Astrocyte (in vitro differentiated cells and primary cell): ENCODE results near the gene SPPL2B. TPM values are rescaled to one million over a fixed set of nuclear protein-coding genes. Genes with fewer than 3 reads are reported as not detected.

Experiments
- DNase-seq: peaks from one replicate; pipeline ENCODE4 v3.0.0-alpha.2; 2010; ENCODE audit warnings: low read depth
- FAIRE-seq: peaks from 2 replicates; lab custom pipeline; 2011; peaks lifted over from hg19 to GRCh38; lab: Jason Lieb, UNC
- H2AFZ ChIP-seq: 2 replicates; pipeline ENCODE4 v1.6.0; 2012; ENCODE audit warnings: low read depth, low read length, inconsistent platforms
- H3K27ac ChIP-seq: 2 replicates; pipeline ENCODE4 v1.5.1; 2011; ENCODE audit warnings: low read depth, low read length, inconsistent platforms
- H3K27me3 ChIP-seq: 2 replicates; pipeline ENCODE4 v1.6.0; 2011; ENCODE audit warnings: low read length, inconsistent platforms; ENCODE audit not compliant: insufficient read depth
- H3K36me3 ChIP-seq: 2 replicates; pipeline ENCODE4 v1.5.1; 2011; ENCODE audit warnings: low read length, inconsistent platforms; ENCODE audit not compliant: insufficient read depth
- H3K4me1 ChIP-seq: 2 replicates; pipeline ENCODE4 v1.5.1; 2011; ENCODE audit warnings: low read length, inconsistent platforms; ENCODE audit not compliant: insufficient read depth
- H3K4me2 ChIP-seq: 2 replicates; pipeline ENCODE4 v1.6.0; 2012; ENCODE audit warnings: low read length, inconsistent platforms
- H3K4me3 ChIP-seq: 2 replicates; pipeline ENCODE4 v1.5.1; 2011; ENCODE audit warnings: low read depth, mild to moderate bottlenecking, low read length, inconsistent platforms; ENCODE audit not compliant: insufficient read depth
- H3K79me2 ChIP-seq: 2 replicates; pipeline ENCODE4 v1.6.0; 2012; ENCODE audit warnings: mild to moderate bottlenecking, low read length, inconsistent platforms; ENCODE audit not compliant: insufficient read depth
- H3K9ac ChIP-seq: 2 replicates; pipeline ENCODE4 v1.6.0; 2012; ENCODE audit warnings: mild to moderate bottlenecking, low read length, inconsistent platforms
- H3K9me3 ChIP-seq: 2 replicates; pipeline ENCODE4 v1.5.1; 2012; ENCODE audit warnings: low read depth, mild to moderate bottlenecking, low read length, inconsistent platforms; ENCODE audit not compliant: insufficient read depth
- H4K20me1 ChIP-seq: 2 replicates; pipeline ENCODE4 v1.6.0; 2012; ENCODE audit warnings: low read length, inconsistent platforms; ENCODE audit not compliant: insufficient read depth
- H3K27ac Mint-ChIP-seq: one replicate; pipeline ENCODE4 v1.8.0; 2021; ENCODE audit warnings: mild to moderate bottlenecking, mixed read lengths; ENCODE audit not compliant: unreplicated experiment
- H3K27me3 Mint-ChIP-seq: one replicate; pipeline ENCODE4 v1.8.0; 2021; ENCODE audit warnings: low read depth, mixed read lengths; ENCODE audit not compliant: unreplicated experiment
- H3K36me3 Mint-ChIP-seq: one replicate; pipeline ENCODE4 v1.8.0; 2021; ENCODE audit warnings: low read depth, mixed read lengths; ENCODE audit not compliant: unreplicated experiment
- H3K4me1 Mint-ChIP-seq: one replicate; pipeline ENCODE4 v1.8.0; 2021; ENCODE audit warnings: low read depth, mixed read lengths; ENCODE audit not compliant: unreplicated experiment
- H3K4me3 Mint-ChIP-seq: one replicate; pipeline ENCODE4 v1.8.0; 2021; ENCODE audit warnings: mild to moderate bottlenecking, moderate library complexity, mixed read lengths; ENCODE audit not compliant: unreplicated experiment
- H3K9me3 Mint-ChIP-seq: one replicate; pipeline ENCODE4 v1.8.0; 2021; ENCODE audit warnings: mild to moderate bottlenecking, mixed read lengths; ENCODE audit not compliant: unreplicated experiment
- EZH2 ChIP-seq: IDR thresholded peaks from 2 replicates; pipeline ENCODE4 v1.6.1; 2012; ENCODE audit warnings: mild to moderate bottlenecking, low read length, inconsistent platforms; ENCODE audit not compliant: insufficient read depth
- total RNA-seq: library from RNA; stranded (reverse); gene quantifications from 2 replicates; pipeline ENCODE4 v1.2.1, GENCODE V29; 2021
- TF ChIP-seq, protein P1 (sequence below): IDR thresholded peaks from 2 replicates; pipeline ENCODE4 v1.5.1; 2011; ENCODE audit warnings: low read depth, mild to moderate bottlenecking, inconsistent platforms, low read length, moderate library complexity; ENCODE audit not compliant: insufficient read depth

The SPPL2B gene
- total RNA-seq, 1 donor from 2014 or later = 55.4 TPM

DNA sequence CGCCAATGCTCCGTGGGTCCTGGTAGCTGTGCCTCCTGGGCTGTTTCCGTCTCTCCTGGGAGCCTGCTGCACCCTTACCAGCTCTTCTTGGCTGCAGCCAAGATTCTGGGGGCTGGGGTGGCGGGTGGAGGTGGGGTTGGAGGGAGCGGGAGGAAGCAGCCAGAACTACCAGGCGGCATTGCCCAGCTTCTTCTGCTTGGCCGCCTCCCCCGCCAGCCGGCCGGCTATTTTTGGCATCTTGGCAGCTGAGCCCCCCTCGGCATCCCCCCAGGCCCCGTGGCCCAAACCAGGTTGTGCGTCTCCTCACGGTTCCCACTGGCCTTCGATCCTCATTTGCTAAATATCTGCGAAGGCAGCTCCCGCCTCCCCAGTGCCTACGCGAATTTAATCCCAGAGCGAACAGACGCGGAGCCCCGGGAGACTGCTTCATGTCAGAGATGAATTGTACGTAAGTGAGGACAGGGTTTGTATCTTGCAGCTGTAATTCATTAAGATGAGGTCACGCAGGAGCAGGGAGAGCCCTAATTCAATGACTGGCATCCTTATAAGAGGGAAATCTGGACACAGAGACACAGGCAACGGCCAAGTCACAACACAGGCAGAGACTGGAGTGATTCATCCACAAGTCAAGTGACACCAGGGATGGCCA lies 33.7 kb upstream of the SPPL2B start:
- peak overlapping the region; percentile 32 for H2AFZ ChIP-seq
- Mint-ChIP-seq H3K27me3 (peaks cover 32% of the 10 kb centered on the region), H3K4me3 (no peak overlapping the region), H3K4me1 (no peaks in the 10 kb centered on the region), H3K27ac (no peak overlapping the region), H3K36me3 (no peaks in the 10 kb centered on the region), H3K9me3 (no peaks in the 10 kb centered on the region)
- no peak overlapping the region for H3K9ac ChIP-seq
- H3K27me3 ChIP-seq = peaks cover 35% of the 10 kb centered on the region
- no peaks in the 10 kb centered on the region for H3K9me3 ChIP-seq
- H3K27ac ChIP-seq = no peak overlapping the region
- H3K4me2 ChIP-seq = peak overlapping the region; percentile 77
- FAIRE-seq (no peak), DNase-seq (peak; percentile 47)
- H3K4me1 ChIP-seq = peaks cover 14% of the 10 kb centered on the region
- H4K20me1 ChIP-seq = peaks cover 11% of the 10 kb centered on the region
- H3K4me3 ChIP-seq = no peak overlapping the region
- H3K36me3 ChIP-seq = no peaks in the 10 kb centered on the region
- H3K79me2 ChIP-seq = no peaks in the 10 kb centered on the region
- TF ChIP-seq, protein P1, sequence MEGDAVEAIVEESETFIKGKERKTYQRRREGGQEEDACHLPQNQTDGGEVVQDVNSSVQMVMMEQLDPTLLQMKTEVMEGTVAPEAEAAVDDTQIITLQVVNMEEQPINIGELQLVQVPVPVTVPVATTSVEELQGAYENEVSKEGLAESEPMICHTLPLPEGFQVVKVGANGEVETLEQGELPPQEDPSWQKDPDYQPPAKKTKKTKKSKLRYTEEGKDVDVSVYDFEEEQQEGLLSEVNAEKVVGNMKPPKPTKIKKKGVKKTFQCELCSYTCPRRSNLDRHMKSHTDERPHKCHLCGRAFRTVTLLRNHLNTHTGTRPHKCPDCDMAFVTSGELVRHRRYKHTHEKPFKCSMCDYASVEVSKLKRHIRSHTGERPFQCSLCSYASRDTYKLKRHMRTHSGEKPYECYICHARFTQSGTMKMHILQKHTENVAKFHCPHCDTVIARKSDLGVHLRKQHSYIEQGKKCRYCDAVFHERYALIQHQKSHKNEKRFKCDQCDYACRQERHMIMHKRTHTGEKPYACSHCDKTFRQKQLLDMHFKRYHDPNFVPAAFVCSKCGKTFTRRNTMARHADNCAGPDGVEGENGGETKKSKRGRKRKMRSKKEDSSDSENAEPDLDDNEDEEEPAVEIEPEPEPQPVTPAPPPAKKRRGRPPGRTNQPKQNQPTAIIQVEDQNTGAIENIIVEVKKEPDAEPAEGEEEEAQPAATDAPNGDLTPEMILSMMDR = no peak
- TF ChIP-seq EZH2 = no peak

DNA sequence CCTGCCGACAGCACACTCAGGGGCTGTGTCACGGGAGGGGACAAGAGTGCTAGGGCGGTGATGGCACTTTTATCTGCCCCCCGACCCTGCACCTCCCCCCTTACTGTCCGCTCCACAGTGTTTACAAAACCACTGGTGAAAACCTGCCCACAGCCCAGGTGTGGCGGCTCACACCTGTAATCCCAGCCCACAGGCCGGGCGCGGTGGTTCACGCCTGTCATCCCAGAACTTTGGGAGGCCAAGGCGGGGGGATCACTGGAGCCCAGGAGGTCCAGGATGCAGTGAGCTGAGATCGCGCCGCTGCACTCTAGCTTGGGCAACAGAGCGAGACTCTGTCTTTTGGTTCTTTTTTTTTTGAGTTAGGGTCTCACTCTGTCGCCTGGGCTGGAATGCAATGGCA lies 32.3 kb upstream of the SPPL2B start:
- Histone ChIP-seq H3K9me3 (no peaks in the 10 kb centered on the region), H4K20me1 (peaks cover 4% of the 10 kb centered on the region), H3K27me3 (peaks cover 25% of the 10 kb centered on the region), H3K4me2 (no peak overlapping the region), H3K4me1 (peaks cover 9% of the 10 kb centered on the region), H3K27ac (no peak overlapping the region), H3K4me3 (no peak overlapping the region), H3K79me2 (no peaks in the 10 kb centered on the region), H3K36me3 (no peaks in the 10 kb centered on the region), H3K9ac (no peak overlapping the region), H2AFZ (no peak overlapping the region)
- Mint-ChIP-seq H3K36me3 (no peaks in the 10 kb centered on the region), H3K27me3 (peaks cover 35% of the 10 kb centered on the region), H3K4me3 (no peak overlapping the region), H3K27ac (no peak overlapping the region), H3K4me1 (no peaks in the 10 kb centered on the region), H3K9me3 (no peaks in the 10 kb centered on the region)
- DNase-seq (no peak), FAIRE-seq (no peak)
- TF ChIP-seq EZH2 = no peak
- TF ChIP-seq, protein P1 = no peak

DNA sequence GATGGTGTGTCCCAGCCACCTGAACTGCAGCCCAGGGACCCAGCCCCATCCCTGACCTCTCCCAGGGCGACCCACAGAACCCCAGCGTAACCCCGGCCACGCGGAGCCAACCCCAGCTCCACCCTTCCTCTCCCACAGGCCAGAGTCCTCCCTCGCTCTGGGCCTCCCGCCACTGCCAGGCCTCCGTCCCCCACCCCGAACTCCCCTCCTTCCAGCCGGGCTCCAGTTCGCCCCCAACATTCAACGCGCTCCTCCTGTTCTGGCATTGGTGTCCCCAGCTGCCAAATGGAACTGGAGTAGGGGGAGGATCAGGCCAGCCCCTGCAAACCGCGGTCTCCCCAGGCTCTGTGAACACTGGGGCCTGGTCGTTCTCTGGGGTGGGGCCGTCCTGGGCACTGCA lies 28.0 kb upstream of the SPPL2B start:
- Histone ChIP-seq H3K36me3 (no peaks in the 10 kb centered on the region), H3K4me2 (no peak overlapping the region), H3K4me1 (peaks cover 7% of the 10 kb centered on the region), H3K4me3 (no peak overlapping the region), H4K20me1 (peaks cover 3% of the 10 kb centered on the region), H3K27me3 (peaks cover 9% of the 10 kb centered on the region), H3K27ac (no peak overlapping the region), H3K9me3 (no peaks in the 10 kb centered on the region), H3K9ac (no peak overlapping the region), H2AFZ (no peak overlapping the region), H3K79me2 (no peaks in the 10 kb centered on the region)
- Mint-ChIP-seq H3K27ac (no peak overlapping the region), H3K4me1 (no peaks in the 10 kb centered on the region), H3K9me3 (no peaks in the 10 kb centered on the region), H3K36me3 (no peaks in the 10 kb centered on the region), H3K4me3 (no peak overlapping the region), H3K27me3 (peaks cover 24% of the 10 kb centered on the region)
- TF ChIP-seq, protein P1 = no peak
- TF ChIP-seq EZH2 = no peak
- DNase-seq (no peak), FAIRE-seq (no peak)
